Natural killer cell (primary cell): ENCODE measurements around the gene SMPD3. TPM values are rescaled to one million over a fixed set of nuclear protein-coding genes. Genes with fewer than 3 reads are reported as not detected.

Experiments used
- ATAC-seq, 3 donors: fragments of 150-1000 bp in 2 of 3; fragments of 200-7000 bp in 1 of 3; cut with Tn5 transposase; 1 replicate in 1 of 3; 2 replicates in 2 of 3; pipeline ENCODE4 v1.10.0; 2021; ENCODE audit warnings: mild to moderate bottlenecking in 2 of 3, moderate library complexity in 2 of 3
- DNase-seq, 2 donors: peaks; one replicate each; pipeline versions ENCODE4 v3.0.0 to v3.0.0-alpha.2; 2013 to 2021; ENCODE audit warnings: mixed read lengths in 1 of 2
- H3K27ac ChIP-seq: one replicate; pipeline ENCODE4 v1.5.1; 2013; ENCODE audit warnings: mild to moderate bottlenecking, low read length
- H3K27me3 ChIP-seq: one replicate; pipeline ENCODE4 v1.6.1; 2013; ENCODE audit warnings: low read length; ENCODE audit not compliant: control insufficient read depth, insufficient read depth
- H3K36me3 ChIP-seq: one replicate; pipeline ENCODE4 v1.6.1; 2013; ENCODE audit warnings: low read length; ENCODE audit not compliant: control insufficient read depth, insufficient read depth
- H3K4me1 ChIP-seq: one replicate; pipeline ENCODE4 v1.6.1; 2013; ENCODE audit warnings: low read length; ENCODE audit not compliant: control insufficient read depth, insufficient read depth
- H3K4me3 ChIP-seq: one replicate; pipeline ENCODE4 v1.5.1; 2013; ENCODE audit warnings: low read length
- H3K9me3 ChIP-seq: one replicate; pipeline ENCODE4 v1.6.1; 2013; ENCODE audit warnings: low read length; ENCODE audit not compliant: control insufficient read depth, insufficient read depth
- H3K27ac Mint-ChIP-seq, 2 donors: one replicate each; pipeline ENCODE4 v1.8.0; 2022; ENCODE audit warnings: mild to moderate bottlenecking in 2 of 2, mixed read lengths in 2 of 2, moderate library complexity in 1 of 2
- H3K27me3 Mint-ChIP-seq, 2 donors: one replicate each; pipeline ENCODE4 v1.8.0; 2022; ENCODE audit warnings: low read depth in 2 of 2, mixed read lengths in 2 of 2
- H3K36me3 Mint-ChIP-seq: one replicate; pipeline ENCODE4 v1.8.0; 2022; ENCODE audit warnings: mixed read lengths
- H3K4me1 Mint-ChIP-seq, 2 donors: one replicate each; pipeline ENCODE4 v1.8.0; 2022; ENCODE audit warnings: mixed read lengths in 2 of 2
- H3K4me3 Mint-ChIP-seq: one replicate; pipeline ENCODE4 v1.8.0; 2022; ENCODE audit warnings: mild to moderate bottlenecking, moderate library complexity, mixed read lengths
- H3K9me3 Mint-ChIP-seq, 2 donors: one replicate each; pipeline ENCODE4 v1.8.0; 2022; ENCODE audit warnings: mixed read lengths in 2 of 2
- WGBS: methylation state at CpG from one replicate; pipeline ENCODE4 v1.1.7; 2013; ENCODE audit warnings: missing lambda C conversion rate; ENCODE audit not compliant: insufficient coverage; 5-methylcytosine and 5-hydroxymethylcytosine counted together
- intact Hi-C: fragments of 100-400 bp; cut with micrococcal nuclease; formaldehyde crosslinking; loops from one replicate; pipeline ENCODE4 v1.14.2; 2022
- total RNA-seq, 4 donors: library from RNA; stranded (reverse); fragments of 120-200 nt in 1 of 4; gene quantifications; one replicate each; pipeline versions ENCODE4 v1.2.3 to v1.2.4, GENCODE V29; 2013 to 2022
- TF ChIP-seq, protein P1 (sequence below): fragments of 200-600 bp; IDR thresholded peaks from one replicate; pipeline ENCODE4 v1.8.0; 2022; ENCODE audit warnings: antibody characterized with exemption

Gene SMPD3
- total RNA-seq, 3 donors from 2014 or later (not counting 1 experiment from before 2014, with no cell fraction given) = 2.4 to 13.3 (median 3.2) TPM

- no peak overlapping the region for H3K27ac Mint-ChIP-seq
- 86% methylated on average over 8 of the region's 8 CpGs for WGBS
- peaks cover 0 to 4% of the 10 kb centered on the region in 2 donors for H3K27me3 Mint-ChIP-seq
- H3K9me3 Mint-ChIP-seq = no peaks in the 10 kb centered on the region
- Histone ChIP-seq H3K27me3 (no peaks in the 10 kb centered on the region), H3K27ac (no peak overlapping the region), H3K4me1 (peaks cover 36% of the 10 kb centered on the region), H3K4me3 (no peak overlapping the region), H3K9me3 (no peaks in the 10 kb centered on the region), H3K36me3 (peaks cover 19% of the 10 kb centered on the region)
- DNase-seq (no peak), ATAC-seq (no peak)
- H3K36me3 Mint-ChIP-seq = no peaks in the 10 kb centered on the region
- intact Hi-C loops = no loop called here
- H3K4me1 Mint-ChIP-seq = peaks cover 12 to 24% of the 10 kb centered on the region in 2 donors
- TF ChIP-seq, protein P1, sequence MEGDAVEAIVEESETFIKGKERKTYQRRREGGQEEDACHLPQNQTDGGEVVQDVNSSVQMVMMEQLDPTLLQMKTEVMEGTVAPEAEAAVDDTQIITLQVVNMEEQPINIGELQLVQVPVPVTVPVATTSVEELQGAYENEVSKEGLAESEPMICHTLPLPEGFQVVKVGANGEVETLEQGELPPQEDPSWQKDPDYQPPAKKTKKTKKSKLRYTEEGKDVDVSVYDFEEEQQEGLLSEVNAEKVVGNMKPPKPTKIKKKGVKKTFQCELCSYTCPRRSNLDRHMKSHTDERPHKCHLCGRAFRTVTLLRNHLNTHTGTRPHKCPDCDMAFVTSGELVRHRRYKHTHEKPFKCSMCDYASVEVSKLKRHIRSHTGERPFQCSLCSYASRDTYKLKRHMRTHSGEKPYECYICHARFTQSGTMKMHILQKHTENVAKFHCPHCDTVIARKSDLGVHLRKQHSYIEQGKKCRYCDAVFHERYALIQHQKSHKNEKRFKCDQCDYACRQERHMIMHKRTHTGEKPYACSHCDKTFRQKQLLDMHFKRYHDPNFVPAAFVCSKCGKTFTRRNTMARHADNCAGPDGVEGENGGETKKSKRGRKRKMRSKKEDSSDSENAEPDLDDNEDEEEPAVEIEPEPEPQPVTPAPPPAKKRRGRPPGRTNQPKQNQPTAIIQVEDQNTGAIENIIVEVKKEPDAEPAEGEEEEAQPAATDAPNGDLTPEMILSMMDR = no peak
- H3K4me3 Mint-ChIP-seq = no peak overlapping the region
These were observed 85.9 kb downstream of the SMPD3 start for GRCh38 chr16:68362262-68362913.

DNA sequence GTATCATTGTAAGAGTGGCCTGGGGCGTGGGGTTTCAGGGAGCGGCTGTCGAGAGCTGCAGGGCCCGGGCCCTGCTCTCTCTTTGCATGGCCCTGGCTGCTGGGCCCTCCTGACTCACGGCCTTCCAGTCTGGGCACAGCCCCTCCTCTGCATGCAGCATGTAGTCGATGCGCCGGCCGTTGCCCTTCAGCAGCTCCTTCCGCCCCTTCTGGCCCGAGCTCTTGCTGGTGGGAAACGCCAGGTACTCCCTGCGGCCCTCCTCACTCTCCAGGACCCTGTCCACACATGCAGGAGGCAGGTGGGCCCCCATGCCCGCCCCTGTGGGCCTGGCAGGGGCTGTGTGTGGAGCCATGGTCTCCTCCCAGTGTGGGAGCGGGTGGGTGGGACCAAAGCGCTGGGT lies 86.8 kb downstream of the SMPD3 start:
- DNase-seq (no peak), ATAC-seq (no peak)
- Mint-ChIP-seq H3K9me3 (no peaks in the 10 kb centered on the region), H3K4me3 (no peak overlapping the region), H3K4me1 (peaks cover 21 to 32% of the 10 kb centered on the region in 2 donors), H3K27ac (no peak overlapping the region), H3K27me3 (peaks cover 0 to 4% of the 10 kb centered on the region in 2 donors), H3K36me3 (no peaks in the 10 kb centered on the region)
- intact Hi-C loops = no loop called here
- no peak overlapping the region for H3K27ac ChIP-seq
- no peaks in the 10 kb centered on the region for H3K9me3 ChIP-seq
- peaks cover 40% of the 10 kb centered on the region for H3K4me1 ChIP-seq
- TF ChIP-seq, protein P1 = no peak
- peaks cover 20% of the 10 kb centered on the region for H3K36me3 ChIP-seq
- 97% methylated on average over 16 of the region's 16 CpGs for WGBS
- no peaks in the 10 kb centered on the region for H3K27me3 ChIP-seq
- H3K4me3 ChIP-seq = no peak overlapping the region

- Mint-ChIP-seq H3K36me3 (no peaks in the 10 kb centered on the region), H3K9me3 (no peaks in the 10 kb centered on the region), H3K4me1 (peaks cover 24 to 32% of the 10 kb centered on the region in 2 donors), H3K27me3 (no peaks in the 10 kb centered on the region), H3K27ac (peak overlapping the region in 1 of 2 donors; percentile 20), H3K4me3 (no peak overlapping the region)
- Histone ChIP-seq H3K27ac (no peak overlapping the region), H3K4me1 (peaks cover 45% of the 10 kb centered on the region), H3K4me3 (no peak overlapping the region), H3K9me3 (no peaks in the 10 kb centered on the region), H3K27me3 (no peaks in the 10 kb centered on the region), H3K36me3 (peaks cover 20% of the 10 kb centered on the region)
- TF ChIP-seq, protein P1 = no peak
- ATAC-seq (no peak), DNase-seq (no peak)
- 94% methylated on average over 14 of the region's 14 CpGs for WGBS
- intact Hi-C loops = no loop called here
These were observed 87.4 kb downstream of the SMPD3 start for GRCh38 chr16:68360956-68361355.

DNA sequence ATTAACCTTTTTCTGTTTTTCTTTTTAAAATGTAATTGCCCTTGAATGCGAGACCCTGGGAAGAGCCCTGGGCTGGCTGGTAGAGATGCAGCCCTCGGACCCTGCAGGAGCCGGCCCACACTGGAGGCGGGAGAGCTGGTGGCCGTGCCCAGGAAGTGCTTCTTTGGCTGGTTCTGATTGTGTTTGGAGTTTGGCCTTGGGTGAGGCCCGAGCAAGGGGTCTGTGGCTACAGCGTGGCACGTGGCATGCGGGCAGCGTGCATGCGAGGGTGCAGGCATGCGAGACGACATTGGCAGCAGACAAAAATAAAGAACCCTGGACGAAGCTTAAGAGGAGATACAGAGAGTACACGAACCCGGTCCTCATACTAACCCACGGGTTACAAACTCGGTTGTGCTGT lies 87.8 kb downstream of the SMPD3 start:
- Mint-ChIP-seq H3K4me3 (no peak overlapping the region), H3K9me3 (no peaks in the 10 kb centered on the region), H3K4me1 (peaks cover 24 to 35% of the 10 kb centered on the region in 2 donors), H3K27ac (peak overlapping the region; percentile 20 to 37), H3K36me3 (no peaks in the 10 kb centered on the region), H3K27me3 (no peaks in the 10 kb centered on the region)
- Histone ChIP-seq H3K27ac (no peak overlapping the region), H3K4me3 (no peak overlapping the region), H3K4me1 (peaks cover 45% of the 10 kb centered on the region), H3K27me3 (no peaks in the 10 kb centered on the region), H3K9me3 (no peaks in the 10 kb centered on the region), H3K36me3 (peaks cover 20% of the 10 kb centered on the region)
- 96% methylated on average over 18 of the region's 18 CpGs for WGBS
- DNase-seq = no peak
- ATAC-seq = no peak
- TF ChIP-seq, protein P1 = no peak
- intact Hi-C loops = no loop called here
